Measurements from ENCODE around the gene C2orf15. TPM values are rescaled to one million over a fixed set of nuclear protein-coding genes. Genes with fewer than 3 reads are reported as not detected.
A peak's percentile ranks its signal among the peaks of the same experiment; 100 is the strongest.

The C2orf15 gene
- total and polyA plus RNA-seq, 2 of the 4 experiments (the other 2 are of a cell fraction), result under 0.01 TPM; not detected in 1

GRCh38 chr2:99101697-99102096 lies 39.8 kb upstream of the C2orf15 start:
- Histone ChIP-seq H3K36me3 (ENCODE audit: control insufficient read depth, insufficient read depth, low read length) (no peaks in the 10 kb centered on the region), H2BK15ac (ENCODE audit: low read depth, low read length) (no peak overlapping the region), H2AK5ac (ENCODE audit: low read depth, low read length) (no peak overlapping the region), H3K9me3 (ENCODE audit: control insufficient read depth, insufficient read depth, low read length) (no peaks in the 10 kb centered on the region), H4K8ac (ENCODE audit: low read depth in 2 of 2, low read length in 2 of 2) (no peak overlapping the region), H3K23ac (ENCODE audit: low read depth, low read length) (no peak overlapping the region), H4K91ac (ENCODE audit: insufficient read depth, low read depth, low read length) (no peak overlapping the region), H3K4me1 (ENCODE audit: control insufficient read depth, insufficient read depth, low read length) (no peaks in the 10 kb centered on the region), H2AFZ (replicated peaks; ENCODE audit: low read length, poor library complexity) (no peak overlapping the region), H2BK5ac (ENCODE audit: low read depth, low read length, poor library complexity, severe bottlenecking) (no peak overlapping the region), H3K18ac (ENCODE audit: low read depth, low read length) (no peak overlapping the region), H4K5ac (ENCODE audit: low read depth, low read length) (no peak overlapping the region), H3K4me3 (ENCODE audit: insufficient read depth, low read depth, low read length) (no peak overlapping the region), H3K56ac (ENCODE audit: extremely low read depth, insufficient read depth, low read length) (no peak overlapping the region), H3K4ac (ENCODE audit: low read depth, low read length) (no peak overlapping the region), H3K27ac (ENCODE audit: insufficient read depth, low read length) (no peak overlapping the region), H3K79me1 (ENCODE audit: low read depth in 1 of 2, low read length in 2 of 2) (no peaks in the 10 kb centered on the region), H3K27me3 (ENCODE audit: control insufficient read depth, insufficient read depth, low read length) (no peaks in the 10 kb centered on the region; the same call in 1 of the 2 replicates), H3K14ac (replicated peaks; ENCODE audit: low read depth, low read length) (no peak overlapping the region), H2AK9ac (replicated peaks; ENCODE audit: low read depth, low read length, poor library complexity) (no peak overlapping the region), H4K20me1 (ENCODE audit: insufficient read depth, low read length) (no peaks in the 10 kb centered on the region), H2BK120ac (ENCODE audit: low read depth, low read length) (no peak overlapping the region), H2BK20ac (ENCODE audit: low read depth, low read length) (no peak overlapping the region), H3K9me1 (ENCODE audit: insufficient read depth, low read length) (no peaks in the 10 kb centered on the region), H3K9ac (ENCODE audit: low read depth, low read length) (no peak overlapping the region), H3K4me2 (ENCODE audit: low read depth, low read length) (no peak overlapping the region)
- DNase-seq (peak; percentile 3), ATAC-seq (ENCODE audit: low read depth) (peak; percentile 53; the same call in 1 of the 2 replicates)
- in situ Hi-C loops (cut with MboI; ENCODE audit: low sequenced_read_pairs), result no loop called here
- no TSS peak for BruUV-seq (replicated peaks)
- CTCF ChIA-PET, result no interaction called here
- TF ChIP-seq USF2 (IDR thresholded peaks at IDR 0.05; ENCODE audit: low read depth, low read length) (no peak), CEBPB (IDR thresholded peaks at IDR 0.05; ENCODE audit: low read depth, low read length) (peak; percentile 22; the same call in 1 of the 2 replicates)
- dilution Hi-C loops (cut with HindIII; ENCODE audit: low sequenced_read_pairs, unreplicated experiment), result no loop called here
- POLR2A ChIA-PET (ENCODE audit: unreplicated experiment), result no interaction called here
- WGBS, 2 experiments (ENCODE audit: extremely low coverage in 2 of 2, insufficient read length in 1 of 2), result no CpG with 5 or more reads among the region's 3 CpGs
- intact Hi-C loops (cut with micrococcal nuclease), result no loop called here

Measured in IMR-90 (cell line).